GM21390 (cell line): ENCODE data around the gene PRPF38A.
A peak's percentile ranks its signal among the peaks of the same experiment; 100 is the strongest.

Source experiments
- ATAC-seq: cut with Tn5 transposase; IDR thresholded peaks from one replicate; pipeline ENCODE4 v1.9.1; 2021; ENCODE audit not compliant: unreplicated experiment

PRPF38A gene

DNA sequence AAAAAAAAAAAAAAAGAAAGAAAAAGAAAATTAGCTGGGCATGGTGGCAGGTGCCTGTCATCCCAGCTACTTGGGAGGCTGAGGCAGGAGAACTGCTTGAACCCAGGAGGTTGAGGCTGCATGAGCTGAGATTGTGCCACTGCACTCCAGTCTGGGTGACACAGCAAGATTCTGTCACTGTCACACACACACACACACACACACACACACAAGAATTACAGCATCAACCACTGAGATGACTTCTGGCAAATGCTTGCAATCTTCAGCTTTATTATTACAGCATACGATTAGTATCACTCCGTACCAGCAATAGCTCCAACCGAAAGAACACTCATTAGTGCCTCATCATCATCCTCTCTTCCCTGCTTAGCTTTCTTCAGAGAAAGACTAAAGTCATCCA lies 4.8 kb upstream of the PRPF38A start:
- ATAC-seq = no peak

DNA sequence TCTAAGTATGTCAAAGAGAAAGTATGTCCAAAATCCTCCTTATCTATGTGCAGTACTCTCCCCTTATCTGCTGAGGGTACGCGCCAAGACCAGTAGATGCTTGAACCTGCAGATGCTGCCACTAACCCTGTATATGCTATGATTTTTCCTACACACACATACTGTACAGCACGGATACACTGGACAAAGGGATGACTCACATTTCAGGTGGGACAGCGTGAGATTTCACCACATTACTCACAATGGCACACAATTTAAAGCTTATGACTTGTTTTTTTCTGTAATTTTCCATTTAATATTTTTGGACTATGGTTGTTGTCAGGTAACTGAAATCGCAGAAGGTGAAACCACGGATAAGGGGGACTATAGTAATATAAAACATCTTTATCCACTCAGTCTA lies 4.3 kb upstream of the PRPF38A start:
- no peak for ATAC-seq

- ATAC-seq = no peak
Measured at GRCh38 chr1:52402860-52403240, 1.6 kb upstream of the PRPF38A start.

DNA sequence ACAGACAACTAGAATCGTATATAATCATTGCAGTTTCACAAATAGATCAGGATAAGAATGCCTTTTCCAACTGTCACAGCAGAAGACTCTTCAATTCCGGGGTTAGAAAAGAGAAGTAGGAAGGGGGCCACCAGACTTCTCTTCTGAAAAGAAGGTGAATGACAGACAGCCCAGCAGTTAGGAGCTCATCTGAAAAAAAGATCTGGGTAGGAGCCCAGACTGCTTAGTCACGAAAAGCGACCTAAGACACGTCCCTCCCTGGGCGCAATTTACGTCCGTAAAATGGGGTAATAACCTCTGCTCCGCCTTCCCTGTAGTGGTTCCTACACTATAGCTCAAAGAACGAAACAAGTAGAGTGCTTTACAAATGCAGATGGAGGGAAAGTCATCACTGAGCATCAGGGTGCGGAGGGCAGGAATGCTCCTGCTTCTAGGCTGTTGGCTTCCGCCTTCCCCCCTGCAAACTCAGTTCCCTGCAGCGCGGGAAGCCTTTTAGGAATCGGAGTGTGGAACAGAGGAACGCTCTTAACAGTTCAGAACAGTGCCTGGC lies 761 bp upstream of the PRPF38A start:
- peak; percentile 38 for ATAC-seq

- ATAC-seq = no peak
Measured at GRCh38 chr1:52404975-52405338, 555 bp downstream of the PRPF38A start.

- ATAC-seq = no peak
Measured at GRCh38 chr1:52413410-52413989, 9.1 kb downstream of the PRPF38A start.

DNA sequence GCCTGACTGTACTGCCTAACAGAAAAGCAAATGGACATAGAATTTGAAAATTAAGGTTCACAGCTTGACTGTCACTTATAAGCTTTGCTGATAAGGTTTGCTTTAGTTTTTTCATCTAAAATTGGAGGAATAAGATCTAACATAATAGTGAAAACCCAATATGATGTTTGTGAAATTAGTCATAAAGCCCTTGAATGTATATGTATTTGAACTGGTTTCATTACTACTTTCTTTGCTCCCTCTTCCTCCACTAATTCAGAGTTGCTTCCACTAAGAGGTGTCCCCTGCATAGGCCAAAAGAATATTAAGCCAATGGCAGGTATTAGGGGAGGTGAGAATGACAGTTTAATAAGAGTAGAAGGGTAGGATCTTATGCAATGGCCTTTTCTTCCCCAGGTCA lies 10.5 kb downstream of the PRPF38A start:
- ATAC-seq = no peak

DNA sequence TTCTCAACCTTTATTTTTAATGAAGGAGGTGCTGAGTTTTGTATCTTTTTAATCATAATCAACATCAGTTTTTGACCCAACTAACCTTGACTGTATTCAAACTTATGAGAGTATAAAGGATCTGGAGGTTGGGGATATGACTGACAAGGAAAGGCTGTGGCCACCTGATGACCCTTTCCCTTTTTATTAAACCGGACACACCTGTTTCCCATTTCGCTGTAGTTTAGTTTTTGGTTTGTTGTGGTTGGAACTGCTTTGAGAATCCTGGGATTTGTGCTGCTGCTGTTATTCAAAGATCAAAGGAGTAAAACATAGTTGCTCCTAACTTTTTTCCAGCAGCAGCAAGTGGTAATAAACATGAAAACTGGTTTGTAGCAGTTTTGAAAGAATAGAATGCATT lies 12.4 kb downstream of the PRPF38A start:
- ATAC-seq = no peak

GRCh38 chr1:52420713-52421112 lies 16.3 kb downstream of the PRPF38A start:
- ATAC-seq = no peak

- no peak for ATAC-seq
Measured at GRCh38 chr1:52423055-52423454, 18.7 kb downstream of the PRPF38A start.

DNA sequence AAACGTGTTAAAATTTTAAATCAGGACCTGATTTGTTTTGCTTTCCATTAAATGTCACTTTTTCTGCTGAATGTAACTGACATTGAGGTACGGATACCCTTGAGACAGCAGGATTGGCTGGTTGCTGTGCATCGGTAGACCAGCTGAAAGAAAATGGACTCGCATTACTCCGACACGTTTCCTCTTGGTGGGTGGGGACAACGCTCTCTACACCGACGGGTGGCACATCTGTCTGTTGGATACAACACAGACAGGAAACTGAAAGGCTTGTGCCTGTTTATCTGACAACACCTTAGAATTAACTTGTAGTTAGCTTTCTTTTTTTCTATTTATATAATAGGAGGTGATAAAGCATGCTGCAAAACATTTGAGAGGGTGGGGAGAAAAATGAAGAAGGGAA lies 19.4 kb downstream of the PRPF38A start:
- ATAC-seq = no peak

DNA sequence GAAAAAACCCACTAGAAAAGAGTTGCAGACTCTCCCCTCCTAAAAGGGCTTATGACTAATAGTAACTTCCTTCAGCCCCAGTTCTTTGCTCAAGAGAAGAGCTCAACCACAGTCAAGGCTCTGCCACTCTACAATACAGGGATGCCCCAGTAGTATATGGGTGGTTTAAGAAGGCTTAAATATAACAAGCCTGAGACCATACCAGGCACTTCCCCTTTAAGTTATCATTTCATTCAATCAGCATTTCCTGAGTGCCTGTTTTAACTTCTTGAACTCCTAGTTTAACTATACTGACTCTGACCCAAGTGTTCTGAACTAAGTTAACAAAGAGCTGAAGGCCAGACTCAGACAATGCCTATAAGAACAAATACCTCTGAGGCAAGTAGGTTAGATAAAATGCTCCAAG lies 19.8 kb downstream of the PRPF38A start:
- no peak for ATAC-seq

- ATAC-seq = no peak
Measured at GRCh38 chr1:52424813-52425212, 20.4 kb downstream of the PRPF38A start.

DNA sequence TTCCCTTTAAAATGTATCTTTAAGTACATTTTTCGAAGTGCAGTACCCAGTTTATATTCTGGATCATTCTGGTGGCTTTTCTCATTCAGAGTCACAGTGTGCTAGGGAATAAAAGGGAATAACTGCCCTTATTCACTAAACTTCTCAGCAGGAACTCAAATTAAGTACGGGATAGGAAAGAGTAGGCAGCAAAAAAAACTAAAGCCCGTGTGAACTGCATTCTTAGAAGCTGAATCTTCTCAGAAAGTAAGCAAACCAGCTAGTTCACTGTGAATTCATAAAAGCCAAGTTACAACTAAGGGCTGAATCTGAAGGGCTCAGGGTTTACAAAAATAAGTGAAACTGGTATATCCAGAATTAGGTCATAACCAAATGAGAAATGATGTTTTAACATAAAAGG lies 22.0 kb downstream of the PRPF38A start:
- no peak for ATAC-seq

DNA sequence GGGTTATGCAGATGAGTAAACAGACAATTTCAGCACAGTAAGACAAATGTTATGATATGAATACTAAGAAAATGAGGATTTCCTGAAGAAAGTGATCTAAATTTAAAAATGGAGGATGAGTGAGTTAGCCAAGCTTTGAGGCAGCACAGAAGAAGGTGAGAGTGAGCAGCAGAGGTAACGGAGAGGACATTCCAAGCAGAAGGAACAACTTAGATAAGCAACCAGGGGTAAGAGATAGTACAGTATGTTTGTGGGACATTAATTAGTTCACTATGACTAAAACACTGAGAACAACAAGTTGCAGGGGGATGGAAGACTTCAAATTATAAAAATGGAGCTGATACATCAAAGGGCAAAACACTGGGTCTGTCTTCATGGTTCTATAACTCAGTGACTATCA lies 22.8 kb downstream of the PRPF38A start:
- no peak for ATAC-seq

DNA sequence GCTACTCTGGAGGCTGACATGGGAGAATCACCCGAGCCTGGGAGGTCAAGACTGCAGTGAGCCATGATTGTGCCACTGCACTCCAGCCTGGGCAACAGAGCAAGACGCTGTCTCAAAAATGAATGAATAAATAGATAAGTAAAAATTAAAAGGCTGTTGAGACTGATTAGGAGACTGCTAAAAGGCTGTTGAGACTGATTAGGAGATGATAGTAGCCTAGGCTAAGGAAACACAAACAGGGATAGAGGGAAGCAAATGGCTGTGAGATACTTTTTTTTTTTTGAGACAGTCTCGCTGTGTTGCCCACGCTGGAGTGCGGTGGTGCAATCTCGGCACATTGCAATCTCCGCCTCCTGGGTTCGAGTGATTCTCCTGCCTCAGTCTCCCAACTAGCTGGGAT lies 28.4 kb downstream of the PRPF38A start:
- no peak for ATAC-seq

DNA sequence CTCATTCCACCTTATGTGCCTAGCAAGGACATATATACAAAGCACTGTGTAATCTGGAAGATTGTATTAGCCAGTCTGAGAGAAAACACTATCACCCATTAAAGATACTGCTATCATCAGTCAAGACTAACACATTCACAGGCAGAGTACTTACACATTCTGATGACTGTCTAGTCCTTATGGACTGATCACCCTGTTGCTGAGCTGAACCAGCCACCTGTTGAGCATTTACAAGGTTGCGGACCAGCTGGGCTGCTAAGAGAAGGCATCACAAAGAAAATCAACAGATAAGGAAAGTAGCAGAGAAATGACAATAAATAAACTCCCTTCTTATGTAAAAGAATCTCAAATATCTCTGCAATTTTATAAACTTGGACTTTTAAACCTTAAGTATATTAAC lies 30.8 kb downstream of the PRPF38A start:
- ATAC-seq = no peak

- no peak for ATAC-seq
Measured at GRCh38 chr1:52435650-52436049, 31.2 kb downstream of the PRPF38A start.

GRCh38 chr1:52436817-52437216 lies 32.4 kb downstream of the PRPF38A start:
- ATAC-seq = no peak

- ATAC-seq = no peak
Measured at GRCh38 chr1:52439976-52440375, 35.6 kb downstream of the PRPF38A start.

DNA sequence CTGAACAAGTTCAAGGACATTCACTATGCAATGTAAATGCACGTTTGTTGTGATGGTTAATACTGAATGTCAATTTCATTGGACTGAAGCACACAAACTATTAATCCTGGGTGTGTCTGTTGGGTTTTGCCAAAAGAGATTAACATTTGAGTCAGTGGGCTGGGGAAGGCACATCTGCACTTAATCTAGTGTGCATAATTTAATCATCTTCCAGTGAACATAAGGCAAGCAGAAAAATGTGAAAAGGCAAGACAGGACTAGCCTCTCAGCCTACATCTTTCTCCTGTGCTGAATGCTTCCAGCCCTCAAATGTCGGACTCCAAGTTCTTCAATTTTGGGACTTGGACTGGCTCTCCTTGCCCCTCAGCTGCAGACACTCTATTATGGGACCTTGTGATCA lies 40.1 kb downstream of the PRPF38A start:
- no peak for ATAC-seq

- ATAC-seq = no peak
Measured at GRCh38 chr1:52454127-52454526, 49.7 kb downstream of the PRPF38A start.

DNA sequence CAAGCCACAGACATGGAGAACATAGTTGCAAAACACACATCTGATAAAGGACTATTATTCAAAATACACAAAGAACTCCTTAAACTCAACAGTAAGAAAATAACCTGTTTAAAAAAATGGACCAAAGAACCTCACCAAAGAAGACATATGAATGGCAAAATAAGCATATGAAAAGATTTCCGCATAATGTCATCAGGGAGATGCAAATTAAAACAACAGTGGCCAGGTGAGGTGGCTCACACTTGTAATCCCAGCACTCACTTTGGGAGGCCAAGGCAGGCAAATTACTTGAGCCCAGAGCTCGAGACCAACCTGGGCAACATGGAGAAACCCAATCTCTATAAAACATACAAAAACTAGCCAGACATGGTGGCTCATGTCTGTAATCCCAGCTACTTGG lies 50.4 kb downstream of the PRPF38A start:
- no peak for ATAC-seq

GRCh38 chr1:52455686-52456085 lies 51.3 kb downstream of the PRPF38A start:
- no peak for ATAC-seq
